GM12878 (cell line): ENCODE results near the gene EPN1. TPM values are rescaled to one million over a fixed set of nuclear protein-coding genes. Genes with fewer than 3 reads are reported as not detected.
A peak's percentile ranks its signal among the peaks of the same experiment; 100 is the strongest.

Experiments used
- BMI1 ChIP-seq: fragments of 450-650 bp; IDR thresholded peaks from 2 replicates; pipeline ENCODE4 v1.6.1; 2016; ENCODE audit warnings: mild to moderate bottlenecking, moderate library complexity, borderline replicate concordance
- CBFB ChIP-seq: IDR thresholded peaks from 2 replicates; pipeline ENCODE4 v1.6.1; 2016; ENCODE audit warnings: antibody characterized with exemption, low read depth
- CTCF ChIP-seq, 3 experiments: IDR thresholded peaks in 2 of 3; conservative IDR thresholded peaks in 1 of 3; 2 replicates each; pipeline ENCODE4 v1.5.1; 2011; ENCODE audit warnings: low read depth in 3 of 3, low read length in 3 of 3, mild to moderate bottlenecking in 3 of 3, control low read depth in 2 of 3, moderate library complexity in 2 of 3, inconsistent platforms in 1 of 3, mixed read lengths in 1 of 3; ENCODE audit not compliant: control insufficient read depth in 2 of 3, insufficient read depth in 1 of 3; ENCODE audit errors: extremely low read depth in 1 of 3
- E2F8 ChIP-seq: fragments of 450-650 bp; IDR thresholded peaks from 2 replicates; pipeline ENCODE4 v1.6.1; 2018; ENCODE audit warnings: mild to moderate bottlenecking, low read depth, moderate library complexity; ENCODE audit not compliant: partially characterized antibody
- FOXM1 ChIP-seq: IDR thresholded peaks from 2 replicates; pipeline ENCODE4 v1.6.1; 2012; ENCODE audit warnings: low read depth, mild to moderate bottlenecking, inconsistent platforms, low read length, moderate library complexity
- HCFC1 ChIP-seq: fragments of 150-350 bp; IDR thresholded peaks from 2 replicates; pipeline ENCODE4 v1.6.1; 2014; ENCODE audit warnings: low read length
- MEF2B ChIP-seq: fragments of 450-650 bp; IDR thresholded peaks from 2 replicates; pipeline ENCODE4 v1.6.1; 2018; ENCODE audit warnings: mild to moderate bottlenecking, moderate library complexity; ENCODE audit not compliant: partially characterized antibody, poor library complexity, severe bottlenecking
- NBN ChIP-seq: fragments of 450-650 bp; IDR thresholded peaks from 2 replicates; pipeline ENCODE4 v1.6.1; 2016
- NRF1 ChIP-seq: conservative IDR thresholded peaks from 2 replicates; pipeline ENCODE4 v1.6.1; 2011; ENCODE audit warnings: mild to moderate bottlenecking, low read depth, low read length, improper control_type of control experiment
- PML ChIP-seq: IDR thresholded peaks from 2 replicates; pipeline ENCODE4 v1.6.1; 2012; ENCODE audit warnings: low read length, inconsistent platforms
- POLR2A ChIP-seq: IDR thresholded peaks from 2 replicates; pipeline ENCODE4 v1.6.1; 2011; ENCODE audit warnings: low read depth, mild to moderate bottlenecking, low read length
- SUPT20H ChIP-seq: IDR thresholded peaks from 2 replicates; pipeline ENCODE4 v1.6.1; 2011; ENCODE audit warnings: low read depth, mild to moderate bottlenecking, low read length, moderate library complexity, borderline replicate concordance; ENCODE audit not compliant: control insufficient read depth
- WRNIP1 ChIP-seq: IDR thresholded peaks from 2 replicates; pipeline ENCODE4 v1.6.1; 2011; ENCODE audit warnings: low read depth, low read length, improper control_type of control experiment, borderline replicate concordance
- ZNF384 ChIP-seq: IDR thresholded peaks from 2 replicates; pipeline ENCODE4 v1.6.1; 2012; ENCODE audit warnings: low read depth, mild to moderate bottlenecking, low read length, improper control_type of control experiment, borderline replicate concordance
- polyA plus RNA-seq, 11 experiments: library from polyadenylated mRNA; depleted of rRNA in 4 of 11; unstranded in 6 of 11; stranded (reverse) in 5 of 11; fragments of >200 nt; fragmentation: Nextera tagmentation in 4 of 11; fragmentation: Illumina TruSeq in 1 of 11; extraction: Ambion mirVana in 4 of 11; extraction: Trizol in 1 of 11; gene quantifications; 1 replicate in 1 of 11; 2 replicates in 10 of 11; pipeline versions ENCODE4 v1.2.1 to v1.2.3, GENCODE V29; 2011 to 2016; ENCODE audit warnings: inconsistent platforms in 2 of 11, missing spikeins in 2 of 11, low read depth in 1 of 11
- total RNA-seq, 4 experiments: library from RNA; depleted of rRNA in 3 of 4; stranded (reverse); fragments of >200 nt in 3 of 4; fragmentation: Illumina TruSeq in 1 of 4; extraction: Trizol in 1 of 4; gene quantifications; 2 replicates each; pipeline versions ENCODE4 v1.2.1 to v1.2.3, GENCODE V29; 2013 to 2021
- TF ChIP-seq, protein P1 (sequence below): IDR thresholded peaks from 2 replicates; pipeline ENCODE4 v1.6.1; 2011; ENCODE audit warnings: low read depth, low read length, improper control_type of control experiment, borderline replicate concordance
- TF ChIP-seq, protein P2 (sequence below): IDR thresholded peaks from 2 replicates; pipeline ENCODE4 v1.6.1; 2011; ENCODE audit warnings: borderline replicate concordance, low read depth, mild to moderate bottlenecking, moderate library complexity, mixed read lengths, low read length; ENCODE audit not compliant: insufficient read depth; ENCODE audit errors: extremely low read length
- TF ChIP-seq, protein P3 (sequence below): fragments of 450-650 bp; IDR thresholded peaks from 2 replicates; pipeline ENCODE4 v1.6.1; 2016; ENCODE audit warnings: mild to moderate bottlenecking, moderate library complexity, borderline replicate concordance

EPN1 gene
- total and polyA plus RNA-seq, 10 of the 15 experiments (the other 5 are each of a cell fraction or from before 2014, with no cell fraction given), result 0.11 to 88.5 (median 10.6) TPM

DNA sequence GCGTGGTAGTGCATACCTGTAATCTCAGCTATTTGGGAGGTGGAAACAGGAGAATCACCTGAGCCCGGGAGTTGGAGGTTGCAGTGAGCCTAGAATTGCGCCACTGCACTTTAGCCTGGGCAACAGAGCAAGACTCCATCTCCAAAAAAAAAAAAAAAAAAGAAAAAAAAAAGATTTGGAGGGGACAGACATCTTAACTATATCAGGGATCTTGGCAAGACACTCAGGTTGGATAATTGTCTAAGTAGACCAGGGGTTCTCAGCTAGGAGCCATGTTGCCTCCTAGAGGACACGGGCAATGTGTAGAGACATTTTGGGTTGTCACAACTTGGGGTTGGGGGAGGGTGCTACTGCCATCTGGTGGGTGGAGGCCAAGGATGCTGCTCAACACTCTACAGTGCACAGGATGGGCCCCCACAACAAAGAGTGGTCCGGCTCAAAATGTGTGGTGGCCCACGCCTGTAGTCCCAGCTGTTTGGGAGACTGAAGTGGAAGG, 36.1 kb upstream of the EPN1 start (continued):
- TF ChIP-seq, protein P1, sequence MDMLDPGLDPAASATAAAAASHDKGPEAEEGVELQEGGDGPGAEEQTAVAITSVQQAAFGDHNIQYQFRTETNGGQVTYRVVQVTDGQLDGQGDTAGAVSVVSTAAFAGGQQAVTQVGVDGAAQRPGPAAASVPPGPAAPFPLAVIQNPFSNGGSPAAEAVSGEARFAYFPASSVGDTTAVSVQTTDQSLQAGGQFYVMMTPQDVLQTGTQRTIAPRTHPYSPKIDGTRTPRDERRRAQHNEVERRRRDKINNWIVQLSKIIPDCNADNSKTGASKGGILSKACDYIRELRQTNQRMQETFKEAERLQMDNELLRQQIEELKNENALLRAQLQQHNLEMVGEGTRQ, result no peak
- no peak for TF ChIP-seq BMI1
- TF ChIP-seq PML, result no peak
- TF ChIP-seq MEF2B, result no peak
- no peak for TF ChIP-seq CBFB
- TF ChIP-seq HCFC1, result peak; percentile 41; the same call in 1 of the 2 replicates
- TF ChIP-seq NBN, result peak; percentile 18; the same call in 1 of the 2 replicates
- TF ChIP-seq FOXM1, result 0 out of 2 replicates have a peak, but pooled peaks have one; percentile 25
- TF ChIP-seq, protein P2, sequence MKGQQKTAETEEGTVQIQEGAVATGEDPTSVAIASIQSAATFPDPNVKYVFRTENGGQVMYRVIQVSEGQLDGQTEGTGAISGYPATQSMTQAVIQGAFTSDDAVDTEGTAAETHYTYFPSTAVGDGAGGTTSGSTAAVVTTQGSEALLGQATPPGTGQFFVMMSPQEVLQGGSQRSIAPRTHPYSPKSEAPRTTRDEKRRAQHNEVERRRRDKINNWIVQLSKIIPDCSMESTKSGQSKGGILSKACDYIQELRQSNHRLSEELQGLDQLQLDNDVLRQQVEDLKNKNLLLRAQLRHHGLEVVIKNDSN, result no peak
- TF ChIP-seq POLR2A, result peak; percentile 35; the same call in 1 of the 2 replicates
- TF ChIP-seq WRNIP1, result no peak
- TF ChIP-seq CTCF (IDR thresholded peaks at IDR 0.05 in 2 of 3, conservative IDR thresholded peaks at IDR 0.05 in 1 of 3; ENCODE audit: control insufficient read depth in 2 of 3, extremely low read depth in 1 of 3, insufficient read depth in 1 of 3, low read depth in 3 of 3, low read length in 3 of 3), result peak; percentile 52 to 69 (median 67)
- TF ChIP-seq SUPT20H, result no peak
- TF ChIP-seq, protein P3, sequence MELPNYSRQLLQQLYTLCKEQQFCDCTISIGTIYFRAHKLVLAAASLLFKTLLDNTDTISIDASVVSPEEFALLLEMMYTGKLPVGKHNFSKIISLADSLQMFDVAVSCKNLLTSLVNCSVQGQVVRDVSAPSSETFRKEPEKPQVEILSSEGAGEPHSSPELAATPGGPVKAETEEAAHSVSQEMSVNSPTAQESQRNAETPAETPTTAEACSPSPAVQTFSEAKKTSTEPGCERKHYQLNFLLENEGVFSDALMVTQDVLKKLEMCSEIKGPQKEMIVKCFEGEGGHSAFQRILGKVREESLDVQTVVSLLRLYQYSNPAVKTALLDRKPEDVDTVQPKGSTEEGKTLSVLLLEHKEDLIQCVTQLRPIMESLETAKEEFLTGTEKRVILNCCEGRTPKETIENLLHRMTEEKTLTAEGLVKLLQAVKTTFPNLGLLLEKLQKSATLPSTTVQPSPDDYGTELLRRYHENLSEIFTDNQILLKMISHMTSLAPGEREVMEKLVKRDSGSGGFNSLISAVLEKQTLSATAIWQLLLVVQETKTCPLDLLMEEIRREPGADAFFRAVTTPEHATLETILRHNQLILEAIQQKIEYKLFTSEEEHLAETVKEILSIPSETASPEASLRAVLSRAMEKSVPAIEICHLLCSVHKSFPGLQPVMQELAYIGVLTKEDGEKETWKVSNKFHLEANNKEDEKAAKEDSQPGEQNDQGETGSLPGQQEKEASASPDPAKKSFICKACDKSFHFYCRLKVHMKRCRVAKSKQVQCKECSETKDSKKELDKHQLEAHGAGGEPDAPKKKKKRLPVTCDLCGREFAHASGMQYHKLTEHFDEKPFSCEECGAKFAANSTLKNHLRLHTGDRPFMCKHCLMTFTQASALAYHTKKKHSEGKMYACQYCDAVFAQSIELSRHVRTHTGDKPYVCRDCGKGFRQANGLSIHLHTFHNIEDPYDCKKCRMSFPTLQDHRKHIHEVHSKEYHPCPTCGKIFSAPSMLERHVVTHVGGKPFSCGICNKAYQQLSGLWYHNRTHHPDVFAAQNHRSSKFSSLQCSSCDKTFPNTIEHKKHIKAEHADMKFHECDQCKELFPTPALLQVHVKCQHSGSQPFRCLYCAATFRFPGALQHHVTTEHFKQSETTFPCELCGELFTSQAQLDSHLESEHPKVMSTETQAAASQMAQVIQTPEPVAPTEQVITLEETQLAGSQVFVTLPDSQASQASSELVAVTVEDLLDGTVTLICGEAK, result no peak
- no peak for TF ChIP-seq NRF1
- no peak for TF ChIP-seq ZNF384
- TF ChIP-seq E2F8, result no peak
